GM23338 (cell line): ENCODE measurements around the gene ECE2. TPM values are rescaled to one million over a fixed set of nuclear protein-coding genes. Genes with fewer than 3 reads are reported as not detected.
A peak's percentile ranks its signal among the peaks of the same experiment; 100 is the strongest.

Experiments used
- ATAC-seq: fragments of 200-7000 bp; cut with Tn5 transposase; 3 replicates; pipeline ENCODE4 v1.9.1; 2020
- DNase-seq: peaks from one replicate; pipeline ENCODE4 v3.0.0-alpha.2; 2015; ENCODE audit warnings: low spot score
- H2AFZ ChIP-seq: fragments of 200-600 bp; sonication (generic); 2 replicates; pipeline ENCODE4 v1.8.0; 2016; ENCODE audit warnings: antibody characterized with exemption, mild to moderate bottlenecking, moderate library complexity
- H3F3A ChIP-seq: fragments of 200-600 bp; sonication (generic); replicated peaks from 2 replicates; pipeline ENCODE4 v1.8.0; 2017; ENCODE audit warnings: antibody characterized with exemption, mixed run types, low read depth
- H3K27ac ChIP-seq: fragments of 200-600 bp; sonication (generic); 2 replicates; pipeline ENCODE4 v1.6.1; 2016; ENCODE audit warnings: low read depth
- H3K27me3 ChIP-seq: fragments of 200-600 bp; sonication (generic); 2 replicates; pipeline ENCODE4 v1.8.0; 2016; ENCODE audit warnings: mild to moderate bottlenecking, mixed run types, moderate library complexity; ENCODE audit not compliant: insufficient read depth
- H3K36me3 ChIP-seq: fragments of 200-600 bp; sonication (generic); 2 replicates; pipeline ENCODE4 v1.8.0; 2016; ENCODE audit warnings: mild to moderate bottlenecking; ENCODE audit not compliant: insufficient read depth
- H3K4me1 ChIP-seq: fragments of 200-600 bp; sonication (generic); 2 replicates; pipeline ENCODE4 v1.8.0; 2016; ENCODE audit warnings: mild to moderate bottlenecking, moderate library complexity; ENCODE audit not compliant: insufficient read depth
- H3K4me2 ChIP-seq: fragments of 200-600 bp; sonication (generic); 2 replicates; pipeline ENCODE4 v1.7.1; 2017; ENCODE audit warnings: mixed run types
- H3K4me3 ChIP-seq: fragments of 200-600 bp; sonication (generic); 2 replicates; pipeline ENCODE4 v1.6.1; 2016; ENCODE audit warnings: mixed run types
- H3K79me2 ChIP-seq: fragments of 200-600 bp; sonication (generic); replicated peaks from 2 replicates; pipeline ENCODE4 v1.8.0; 2017; ENCODE audit warnings: mild to moderate bottlenecking; ENCODE audit not compliant: insufficient read depth
- H3K9me2 ChIP-seq: fragments of 200-600 bp; sonication (generic); 2 replicates; pipeline ENCODE4 v1.8.0; 2017; ENCODE audit not compliant: insufficient read depth
- H4K20me1 ChIP-seq: fragments of 200-600 bp; sonication (generic); replicated peaks from 2 replicates; pipeline ENCODE4 v1.8.0; 2017; ENCODE audit warnings: mild to moderate bottlenecking; ENCODE audit not compliant: insufficient read depth
- H3K27ac Mint-ChIP-seq: 2 replicates; pipeline ENCODE4 v1.8.0; 2020; ENCODE audit warnings: inconsistent platforms, mild to moderate bottlenecking, moderate library complexity, mixed read lengths
- H3K27me3 Mint-ChIP-seq: 3 replicates; pipeline ENCODE4 v1.8.0; 2022; ENCODE audit warnings: low read depth, mild to moderate bottlenecking, moderate library complexity, mixed read lengths, inconsistent platforms; ENCODE audit not compliant: insufficient read depth, poor library complexity
- H3K36me3 Mint-ChIP-seq: 3 replicates; pipeline ENCODE4 v1.8.0; 2021; ENCODE audit warnings: low read depth, mild to moderate bottlenecking, inconsistent platforms, moderate library complexity, mixed read lengths
- H3K4me1 Mint-ChIP-seq: 3 replicates; pipeline ENCODE4 v1.8.0; 2020; ENCODE audit warnings: mild to moderate bottlenecking, inconsistent platforms, mixed read lengths
- H3K4me3 Mint-ChIP-seq: 3 replicates; pipeline ENCODE4 v1.8.0; 2021; ENCODE audit warnings: moderate library complexity, mild to moderate bottlenecking, inconsistent platforms, mixed read lengths
- H3K9me3 Mint-ChIP-seq: 3 replicates; pipeline ENCODE4 v1.8.0; 2020; ENCODE audit warnings: moderate library complexity, mild to moderate bottlenecking, inconsistent platforms, mixed read lengths
- CREB1 ChIP-seq: fragments of 250-450 bp; sonication (Bioruptor Pico); IDR thresholded peaks from 2 replicates; pipeline ENCODE4 v1.5.0; 2020; ENCODE audit warnings: low read depth, mild to moderate bottlenecking, moderate library complexity
- CTCF ChIP-seq, 2 experiments: fragments of 200-600 bp in 1 of 2; sonication (generic) in 1 of 2; conservative IDR thresholded peaks; 2 replicates each; pipeline versions ENCODE4 v1.5.1 to v1.6.1; 2016 to 2017; ENCODE audit warnings: antibody characterized with exemption in 2 of 2, low read depth in 2 of 2, mild to moderate bottlenecking in 2 of 2, moderate library complexity in 1 of 2
- ETS1 ChIP-seq: IDR thresholded peaks from 2 replicates; pipeline ENCODE4 v1.6.1; 2016; ENCODE audit warnings: antibody characterized with exemption
- EZH2 ChIP-seq: fragments of 200-600 bp; sonication (generic); IDR thresholded peaks from one replicate; pipeline ENCODE4 v1.8.0; 2017; ENCODE audit warnings: antibody characterized with exemption, mild to moderate bottlenecking, low read depth; ENCODE audit not compliant: unreplicated experiment
- EZH2phosphoT487 ChIP-seq: fragments of 200-600 bp; sonication (generic); IDR thresholded peaks from one replicate; pipeline ENCODE4 v1.8.1; 2018; ENCODE audit warnings: antibody characterized with exemption; ENCODE audit not compliant: unreplicated experiment
- JUNB ChIP-seq: IDR thresholded peaks from one replicate; pipeline ENCODE4 v1.6.1; 2016; ENCODE audit warnings: antibody characterized with exemption; ENCODE audit not compliant: unreplicated experiment
- NANOG ChIP-seq: IDR thresholded peaks from 2 replicates; pipeline ENCODE4 v1.6.1; 2016; ENCODE audit warnings: antibody characterized with exemption, borderline replicate concordance
- POLR2AphosphoS5 ChIP-seq: IDR thresholded peaks from 2 replicates; pipeline ENCODE4 v1.6.1; 2016; ENCODE audit warnings: antibody characterized with exemption, low read depth
- REST ChIP-seq: IDR thresholded peaks from one replicate; pipeline ENCODE4 v1.6.1; 2018; ENCODE audit warnings: antibody characterized with exemption; ENCODE audit not compliant: unreplicated experiment
- STAT1 ChIP-seq: IDR thresholded peaks from one replicate; pipeline ENCODE4 v1.6.1; 2016; ENCODE audit warnings: antibody characterized with exemption; ENCODE audit not compliant: unreplicated experiment
- ZNF114 ChIP-seq: fragments of 250-450 bp; sonication (Bioruptor Pico); IDR thresholded peaks from 2 replicates; pipeline ENCODE4 v1.5.0; 2020; ENCODE audit warnings: mild to moderate bottlenecking, moderate library complexity
- ZNF331 ChIP-seq: fragments of 250-450 bp; sonication (Bioruptor Pico); IDR thresholded peaks from 2 replicates; pipeline ENCODE4 v1.5.0; 2020; ENCODE audit warnings: low read depth, mild to moderate bottlenecking, moderate library complexity
- ZNF462 ChIP-seq: fragments of 250-450 bp; sonication (Bioruptor Pico); IDR thresholded peaks from 2 replicates; pipeline ENCODE4 v1.5.0; 2020; ENCODE audit warnings: mild to moderate bottlenecking, moderate library complexity
- polyA plus RNA-seq: library from polyadenylated mRNA; unstranded; fragments of >200 nt; fragmentation: Nextera tagmentation; extraction: Ambion mirVana; gene quantifications from 2 replicates; pipeline ENCODE4 v1.2.1, GENCODE V29; 2016
- total RNA-seq: library from RNA; depleted of rRNA; stranded (reverse); fragments of >200 nt; shearing (Covaris generic); gene quantifications from 2 replicates; pipeline ENCODE4 v1.2.3, GENCODE V29; 2014

ECE2 gene
- total and polyA plus RNA-seq, 2 experiments from 2014 or later = 0.24 to 0.48 TPM

GRCh38 chr3:184236033-184236410, 39.8 kb upstream of the ECE2 start:
- ATAC-seq (peak; percentile 51), DNase-seq (no peak)
- H3K79me2 ChIP-seq = no peaks in the 10 kb centered on the region
- H3K27me3 Mint-ChIP-seq = peaks cover 35% of the 10 kb centered on the region
- no peaks in the 10 kb centered on the region for H3F3A ChIP-seq
- H3K4me3 Mint-ChIP-seq = no peak overlapping the region
- peaks cover 44% of the 10 kb centered on the region for H3K27me3 ChIP-seq
- H4K20me1 ChIP-seq = 0 out of 2 replicates have a peak, but pooled peaks cover 10% of the 10 kb centered on the region
- no peak overlapping the region for H3K4me3 ChIP-seq
- no peak overlapping the region for H3K27ac ChIP-seq
- peaks cover 11% of the 10 kb centered on the region for H3K4me1 Mint-ChIP-seq
- H3K36me3 ChIP-seq = no peaks in the 10 kb centered on the region
- no peaks in the 10 kb centered on the region for H3K4me1 ChIP-seq
- no peak overlapping the region for H3K27ac Mint-ChIP-seq
- no peak overlapping the region for H3K4me2 ChIP-seq
- H3K9me3 Mint-ChIP-seq = no peaks in the 10 kb centered on the region; the same call in 2 of the 3 replicates
- no peak overlapping the region for H2AFZ ChIP-seq
- H3K36me3 Mint-ChIP-seq = no peaks in the 10 kb centered on the region; the same call in 2 of the 3 replicates
- TF ChIP-seq CREB1 (CRISPR knock-in tag) = no peak
- no peak for TF ChIP-seq NANOG
- no peak for TF ChIP-seq EZH2
- no peak for TF ChIP-seq ETS1
- no peak for TF ChIP-seq CTCF (conservative IDR thresholded peaks at IDR 0.05; ENCODE audit: low read depth in 2 of 2)
- TF ChIP-seq JUNB = no peak
- TF ChIP-seq STAT1 = no peak
- TF ChIP-seq ZNF462 (CRISPR knock-in tag) = no peak
- no peak for TF ChIP-seq ZNF114 (CRISPR knock-in tag)
- no peak for TF ChIP-seq EZH2phosphoT487
- no peak for TF ChIP-seq REST
- TF ChIP-seq ZNF331 (CRISPR knock-in tag) = no peak
- TF ChIP-seq POLR2AphosphoS5 = no peak
- H3K9me2 ChIP-seq = no peaks in the 10 kb centered on the region
